ENCODE measurements around the gene GASK1A.

GRCh38 chr3:43017593-43018195, 38.6 kb downstream of the GASK1A start:
- TF ChIP-seq CTCF (conservative IDR thresholded peaks at IDR 0.05 in 1 of 2, IDR thresholded peaks at IDR 0.05 in 1 of 2; ENCODE audit: low read depth in 1 of 2, low read length in 2 of 2) = no peak
- no peak for TF ChIP-seq EZH2 (IDR thresholded peaks at IDR 0.05; ENCODE audit: low read length, missing control alignments)

All from fibroblast of lung (primary cell).